GM23338 (cell line): ENCODE measurements around the gene IER5. TPM values are rescaled to one million over a fixed set of nuclear protein-coding genes. Genes with fewer than 3 reads are reported as not detected.

Experiments
- ATAC-seq: fragments of 200-7000 bp; cut with Tn5 transposase; 3 replicates; pipeline ENCODE4 v1.9.1; 2020
- DNase-seq: peaks from one replicate; pipeline ENCODE4 v3.0.0-alpha.2; 2015; ENCODE audit warnings: low spot score
- H2AFZ ChIP-seq: fragments of 200-600 bp; sonication (generic); 2 replicates; pipeline ENCODE4 v1.8.0; 2016; ENCODE audit warnings: antibody characterized with exemption, mild to moderate bottlenecking, moderate library complexity
- H3F3A ChIP-seq: fragments of 200-600 bp; sonication (generic); replicated peaks from 2 replicates; pipeline ENCODE4 v1.8.0; 2017; ENCODE audit warnings: antibody characterized with exemption, mixed run types, low read depth
- H3K27ac ChIP-seq: fragments of 200-600 bp; sonication (generic); 2 replicates; pipeline ENCODE4 v1.6.1; 2016; ENCODE audit warnings: low read depth
- H3K27me3 ChIP-seq: fragments of 200-600 bp; sonication (generic); 2 replicates; pipeline ENCODE4 v1.8.0; 2016; ENCODE audit warnings: mild to moderate bottlenecking, mixed run types, moderate library complexity; ENCODE audit not compliant: insufficient read depth
- H3K36me3 ChIP-seq: fragments of 200-600 bp; sonication (generic); 2 replicates; pipeline ENCODE4 v1.8.0; 2016; ENCODE audit warnings: mild to moderate bottlenecking; ENCODE audit not compliant: insufficient read depth
- H3K4me1 ChIP-seq: fragments of 200-600 bp; sonication (generic); 2 replicates; pipeline ENCODE4 v1.8.0; 2016; ENCODE audit warnings: mild to moderate bottlenecking, moderate library complexity; ENCODE audit not compliant: insufficient read depth
- H3K4me2 ChIP-seq: fragments of 200-600 bp; sonication (generic); 2 replicates; pipeline ENCODE4 v1.7.1; 2017; ENCODE audit warnings: mixed run types
- H3K4me3 ChIP-seq: fragments of 200-600 bp; sonication (generic); 2 replicates; pipeline ENCODE4 v1.6.1; 2016; ENCODE audit warnings: mixed run types
- H3K79me2 ChIP-seq: fragments of 200-600 bp; sonication (generic); replicated peaks from 2 replicates; pipeline ENCODE4 v1.8.0; 2017; ENCODE audit warnings: mild to moderate bottlenecking; ENCODE audit not compliant: insufficient read depth
- H3K9me2 ChIP-seq: fragments of 200-600 bp; sonication (generic); 2 replicates; pipeline ENCODE4 v1.8.0; 2017; ENCODE audit not compliant: insufficient read depth
- H4K20me1 ChIP-seq: fragments of 200-600 bp; sonication (generic); replicated peaks from 2 replicates; pipeline ENCODE4 v1.8.0; 2017; ENCODE audit warnings: mild to moderate bottlenecking; ENCODE audit not compliant: insufficient read depth
- H3K27ac Mint-ChIP-seq: 2 replicates; pipeline ENCODE4 v1.8.0; 2020; ENCODE audit warnings: inconsistent platforms, mild to moderate bottlenecking, moderate library complexity, mixed read lengths
- H3K27me3 Mint-ChIP-seq: 3 replicates; pipeline ENCODE4 v1.8.0; 2022; ENCODE audit warnings: low read depth, mild to moderate bottlenecking, moderate library complexity, mixed read lengths, inconsistent platforms; ENCODE audit not compliant: insufficient read depth, poor library complexity
- H3K36me3 Mint-ChIP-seq: 3 replicates; pipeline ENCODE4 v1.8.0; 2021; ENCODE audit warnings: low read depth, mild to moderate bottlenecking, inconsistent platforms, moderate library complexity, mixed read lengths
- H3K4me1 Mint-ChIP-seq: 3 replicates; pipeline ENCODE4 v1.8.0; 2020; ENCODE audit warnings: mild to moderate bottlenecking, inconsistent platforms, mixed read lengths
- H3K4me3 Mint-ChIP-seq: 3 replicates; pipeline ENCODE4 v1.8.0; 2021; ENCODE audit warnings: moderate library complexity, mild to moderate bottlenecking, inconsistent platforms, mixed read lengths
- H3K9me3 Mint-ChIP-seq: 3 replicates; pipeline ENCODE4 v1.8.0; 2020; ENCODE audit warnings: moderate library complexity, mild to moderate bottlenecking, inconsistent platforms, mixed read lengths
- CREB1 ChIP-seq: fragments of 250-450 bp; sonication (Bioruptor Pico); IDR thresholded peaks from 2 replicates; pipeline ENCODE4 v1.5.0; 2020; ENCODE audit warnings: low read depth, mild to moderate bottlenecking, moderate library complexity
- CTCF ChIP-seq, 2 experiments: fragments of 200-600 bp in 1 of 2; sonication (generic) in 1 of 2; conservative IDR thresholded peaks; 2 replicates each; pipeline versions ENCODE4 v1.5.1 to v1.6.1; 2016 to 2017; ENCODE audit warnings: antibody characterized with exemption in 2 of 2, low read depth in 2 of 2, mild to moderate bottlenecking in 2 of 2, moderate library complexity in 1 of 2
- EZH2 ChIP-seq: fragments of 200-600 bp; sonication (generic); IDR thresholded peaks from one replicate; pipeline ENCODE4 v1.8.0; 2017; ENCODE audit warnings: antibody characterized with exemption, mild to moderate bottlenecking, low read depth; ENCODE audit not compliant: unreplicated experiment
- EZH2phosphoT487 ChIP-seq: fragments of 200-600 bp; sonication (generic); IDR thresholded peaks from one replicate; pipeline ENCODE4 v1.8.1; 2018; ENCODE audit warnings: antibody characterized with exemption; ENCODE audit not compliant: unreplicated experiment
- JUNB ChIP-seq: IDR thresholded peaks from one replicate; pipeline ENCODE4 v1.6.1; 2016; ENCODE audit warnings: antibody characterized with exemption; ENCODE audit not compliant: unreplicated experiment
- NANOG ChIP-seq: IDR thresholded peaks from 2 replicates; pipeline ENCODE4 v1.6.1; 2016; ENCODE audit warnings: antibody characterized with exemption, borderline replicate concordance
- POLR2AphosphoS5 ChIP-seq: IDR thresholded peaks from 2 replicates; pipeline ENCODE4 v1.6.1; 2016; ENCODE audit warnings: antibody characterized with exemption, low read depth
- REST ChIP-seq: IDR thresholded peaks from one replicate; pipeline ENCODE4 v1.6.1; 2018; ENCODE audit warnings: antibody characterized with exemption; ENCODE audit not compliant: unreplicated experiment
- STAT1 ChIP-seq: IDR thresholded peaks from one replicate; pipeline ENCODE4 v1.6.1; 2016; ENCODE audit warnings: antibody characterized with exemption; ENCODE audit not compliant: unreplicated experiment
- ZNF114 ChIP-seq: fragments of 250-450 bp; sonication (Bioruptor Pico); IDR thresholded peaks from 2 replicates; pipeline ENCODE4 v1.5.0; 2020; ENCODE audit warnings: mild to moderate bottlenecking, moderate library complexity
- ZNF331 ChIP-seq: fragments of 250-450 bp; sonication (Bioruptor Pico); IDR thresholded peaks from 2 replicates; pipeline ENCODE4 v1.5.0; 2020; ENCODE audit warnings: low read depth, mild to moderate bottlenecking, moderate library complexity
- polyA plus RNA-seq: library from polyadenylated mRNA; unstranded; fragments of >200 nt; fragmentation: Nextera tagmentation; extraction: Ambion mirVana; gene quantifications from 2 replicates; pipeline ENCODE4 v1.2.1, GENCODE V29; 2016
- total RNA-seq: library from RNA; depleted of rRNA; stranded (reverse); fragments of >200 nt; shearing (Covaris generic); gene quantifications from 2 replicates; pipeline ENCODE4 v1.2.3, GENCODE V29; 2014
- TF ChIP-seq, protein P1 (sequence below): IDR thresholded peaks from 2 replicates; pipeline ENCODE4 v1.6.1; 2016; ENCODE audit warnings: antibody characterized with exemption
- TF ChIP-seq, protein P2 (sequence below): fragments of 250-450 bp; sonication (Bioruptor Pico); IDR thresholded peaks from 2 replicates; pipeline ENCODE4 v1.5.0; 2020; ENCODE audit warnings: mild to moderate bottlenecking, moderate library complexity

The IER5 gene
- total and polyA plus RNA-seq, 2 experiments from 2014 or later: 3.8 to 9.5 TPM

- ATAC-seq (no peak), DNase-seq (no peak)
- Mint-ChIP-seq H3K9me3 (peaks cover 2% of the 10 kb centered on the region; the same call in 2 of the 3 replicates), H3K27ac (no peak overlapping the region), H3K4me3 (no peak overlapping the region), H3K36me3 (no peaks in the 10 kb centered on the region), H3K27me3 (peaks cover 2% of the 10 kb centered on the region), H3K4me1 (peaks cover 19% of the 10 kb centered on the region)
- no peaks in the 10 kb centered on the region for H3K79me2 ChIP-seq
- H3K9me2 ChIP-seq: peaks cover 7% of the 10 kb centered on the region; the same call in 1 of the 2 replicates
- no peaks in the 10 kb centered on the region for H3F3A ChIP-seq
- H3K4me3 ChIP-seq: no peak overlapping the region
- no peaks in the 10 kb centered on the region for H3K36me3 ChIP-seq
- H3K4me2 ChIP-seq: no peak overlapping the region
- peak overlapping the region; percentile 56; the same call in 1 of the 2 replicates for H2AFZ ChIP-seq
- peaks cover 19% of the 10 kb centered on the region for H3K4me1 ChIP-seq
- H4K20me1 ChIP-seq: no peaks in the 10 kb centered on the region
- TF ChIP-seq ZNF331 (no peak), POLR2AphosphoS5 (no peak), EZH2 (no peak), REST (no peak), NANOG (no peak), STAT1 (no peak), CREB1 (CRISPR knock-in tag) (no peak), ZNF114 (CRISPR knock-in tag) (no peak), CTCF (conservative IDR thresholded peaks at IDR 0.05; ENCODE audit: low read depth in 2 of 2) (no peak), JUNB (no peak), EZH2phosphoT487 (no peak)
- TF ChIP-seq, protein P1, sequence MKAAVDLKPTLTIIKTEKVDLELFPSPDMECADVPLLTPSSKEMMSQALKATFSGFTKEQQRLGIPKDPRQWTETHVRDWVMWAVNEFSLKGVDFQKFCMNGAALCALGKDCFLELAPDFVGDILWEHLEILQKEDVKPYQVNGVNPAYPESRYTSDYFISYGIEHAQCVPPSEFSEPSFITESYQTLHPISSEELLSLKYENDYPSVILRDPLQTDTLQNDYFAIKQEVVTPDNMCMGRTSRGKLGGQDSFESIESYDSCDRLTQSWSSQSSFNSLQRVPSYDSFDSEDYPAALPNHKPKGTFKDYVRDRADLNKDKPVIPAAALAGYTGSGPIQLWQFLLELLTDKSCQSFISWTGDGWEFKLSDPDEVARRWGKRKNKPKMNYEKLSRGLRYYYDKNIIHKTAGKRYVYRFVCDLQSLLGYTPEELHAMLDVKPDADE: no peak
- TF ChIP-seq, protein P2, sequence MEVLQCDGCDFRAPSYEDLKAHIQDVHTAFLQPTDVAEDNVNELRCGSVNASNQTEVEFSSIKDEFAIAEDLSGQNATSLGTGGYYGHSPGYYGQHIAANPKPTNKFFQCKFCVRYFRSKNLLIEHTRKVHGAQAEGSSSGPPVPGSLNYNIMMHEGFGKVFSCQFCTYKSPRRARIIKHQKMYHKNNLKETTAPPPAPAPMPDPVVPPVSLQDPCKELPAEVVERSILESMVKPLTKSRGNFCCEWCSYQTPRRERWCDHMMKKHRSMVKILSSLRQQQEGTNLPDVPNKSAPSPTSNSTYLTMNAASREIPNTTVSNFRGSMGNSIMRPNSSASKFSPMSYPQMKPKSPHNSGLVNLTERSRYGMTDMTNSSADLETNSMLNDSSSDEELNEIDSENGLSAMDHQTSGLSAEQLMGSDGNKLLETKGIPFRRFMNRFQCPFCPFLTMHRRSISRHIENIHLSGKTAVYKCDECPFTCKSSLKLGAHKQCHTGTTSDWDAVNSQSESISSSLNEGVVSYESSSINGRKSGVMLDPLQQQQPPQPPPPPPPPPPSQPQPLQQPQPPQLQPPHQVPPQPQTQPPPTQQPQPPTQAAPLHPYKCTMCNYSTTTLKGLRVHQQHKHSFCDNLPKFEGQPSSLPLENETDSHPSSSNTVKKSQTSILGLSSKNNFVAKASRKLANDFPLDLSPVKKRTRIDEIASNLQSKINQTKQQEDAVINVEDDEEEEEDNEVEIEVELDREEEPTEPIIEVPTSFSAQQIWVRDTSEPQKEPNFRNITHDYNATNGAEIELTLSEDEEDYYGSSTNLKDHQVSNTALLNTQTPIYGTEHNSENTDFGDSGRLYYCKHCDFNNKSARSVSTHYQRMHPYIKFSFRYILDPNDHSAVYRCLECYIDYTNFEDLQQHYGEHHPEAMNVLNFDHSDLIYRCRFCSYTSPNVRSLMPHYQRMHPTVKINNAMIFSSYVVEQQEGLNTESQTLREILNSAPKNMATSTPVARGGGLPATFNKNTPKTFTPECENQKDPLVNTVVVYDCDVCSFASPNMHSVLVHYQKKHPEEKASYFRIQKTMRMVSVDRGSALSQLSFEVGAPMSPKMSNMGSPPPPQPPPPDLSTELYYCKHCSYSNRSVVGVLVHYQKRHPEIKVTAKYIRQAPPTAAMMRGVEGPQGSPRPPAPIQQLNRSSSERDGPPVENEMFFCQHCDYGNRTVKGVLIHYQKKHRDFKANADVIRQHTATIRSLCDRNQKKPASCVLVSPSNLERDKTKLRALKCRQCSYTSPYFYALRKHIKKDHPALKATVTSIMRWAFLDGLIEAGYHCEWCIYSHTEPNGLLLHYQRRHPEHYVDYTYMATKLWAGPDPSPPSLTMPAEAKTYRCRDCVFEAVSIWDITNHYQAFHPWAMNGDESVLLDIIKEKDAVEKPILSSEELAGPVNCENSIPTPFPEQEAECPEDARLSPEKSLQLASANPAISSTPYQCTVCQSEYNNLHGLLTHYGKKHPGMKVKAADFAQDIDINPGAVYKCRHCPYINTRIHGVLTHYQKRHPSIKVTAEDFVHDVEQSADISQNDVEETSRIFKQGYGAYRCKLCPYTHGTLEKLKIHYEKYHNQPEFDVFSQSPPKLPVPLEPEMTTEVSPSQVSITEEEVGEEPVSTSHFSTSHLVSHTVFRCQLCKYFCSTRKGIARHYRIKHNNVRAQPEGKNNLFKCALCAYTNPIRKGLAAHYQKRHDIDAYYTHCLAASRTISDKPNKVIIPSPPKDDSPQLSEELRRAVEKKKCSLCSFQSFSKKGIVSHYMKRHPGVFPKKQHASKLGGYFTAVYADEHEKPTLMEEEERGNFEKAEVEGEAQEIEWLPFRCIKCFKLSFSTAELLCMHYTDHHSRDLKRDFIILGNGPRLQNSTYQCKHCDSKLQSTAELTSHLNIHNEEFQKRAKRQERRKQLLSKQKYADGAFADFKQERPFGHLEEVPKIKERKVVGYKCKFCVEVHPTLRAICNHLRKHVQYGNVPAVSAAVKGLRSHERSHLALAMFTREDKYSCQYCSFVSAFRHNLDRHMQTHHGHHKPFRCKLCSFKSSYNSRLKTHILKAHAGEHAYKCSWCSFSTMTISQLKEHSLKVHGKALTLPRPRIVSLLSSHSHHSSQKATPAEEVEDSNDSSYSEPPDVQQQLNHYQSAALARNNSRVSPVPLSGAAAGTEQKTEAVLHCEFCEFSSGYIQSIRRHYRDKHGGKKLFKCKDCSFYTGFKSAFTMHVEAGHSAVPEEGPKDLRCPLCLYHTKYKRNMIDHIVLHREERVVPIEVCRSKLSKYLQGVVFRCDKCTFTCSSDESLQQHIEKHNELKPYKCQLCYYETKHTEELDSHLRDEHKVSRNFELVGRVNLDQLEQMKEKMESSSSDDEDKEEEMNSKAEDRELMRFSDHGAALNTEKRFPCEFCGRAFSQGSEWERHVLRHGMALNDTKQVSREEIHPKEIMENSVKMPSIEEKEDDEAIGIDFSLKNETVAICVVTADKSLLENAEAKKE (CRISPR knock-in tag): no peak
- no peak overlapping the region for H3K27ac ChIP-seq
- no peaks in the 10 kb centered on the region for H3K27me3 ChIP-seq
Measured at GRCh38 chr1:181073638-181074037, 14.9 kb upstream of the IER5 start.
